CD4-positive, alpha-beta T cell treated with Interleukin-6 at 100 ng/mL for 8 hours (primary cell): ENCODE measurements around the gene ARHGAP25.

Source experiments
- DNase-seq: peaks from one replicate; pipeline ENCODE4 v3.0.0-alpha.2; 2020; ENCODE audit warnings: mixed read lengths, low spot score

ARHGAP25 gene

GRCh38 chr2:68863996-68864395 is 129.4 kb downstream of the ARHGAP25 start:
- no peak for DNase-seq

- no peak for DNase-seq
These were observed 130.5 kb downstream of the ARHGAP25 start for GRCh38 chr2:68865108-68865507.

GRCh38 chr2:68870215-68870614 is 135.6 kb downstream of the ARHGAP25 start:
- DNase-seq: no peak

- DNase-seq: no peak
These were observed 136.7 kb downstream of the ARHGAP25 start, which contains the start of gene BMP10 for GRCh38 chr2:68871159-68871764. Gene BMP10, minus strand, starts transcription at chr2:68871397. Its CDS starts 39 bp downstream, at chr2:68871358.
